Cardiac fibroblast (primary cell): ENCODE data around the gene HYAL2.
A peak's percentile ranks its signal among the peaks of the same experiment; 100 is the strongest.

Experiments
- DNase-seq, 2 donors: peaks; one replicate each; pipeline versions ENCODE4 v3.0.0 to v3.0.0-alpha.2; 2010; ENCODE audit warnings: low read depth in 2 of 2
- H3K4me3 ChIP-seq, 2 donors: replicated peaks in 1 of 2; 1 replicate in 1 of 2; 2 replicates in 1 of 2; pipeline ENCODE4 v1.5.1; 2011; ENCODE audit warnings: low read depth in 2 of 2, low read length in 2 of 2, mild to moderate bottlenecking in 2 of 2, moderate library complexity in 1 of 2
- CTCF ChIP-seq: IDR thresholded peaks from one replicate; pipeline ENCODE4 v1.5.1; 2011; ENCODE audit warnings: low read depth, mild to moderate bottlenecking, low read length, inconsistent platforms

HYAL2 gene

DNA sequence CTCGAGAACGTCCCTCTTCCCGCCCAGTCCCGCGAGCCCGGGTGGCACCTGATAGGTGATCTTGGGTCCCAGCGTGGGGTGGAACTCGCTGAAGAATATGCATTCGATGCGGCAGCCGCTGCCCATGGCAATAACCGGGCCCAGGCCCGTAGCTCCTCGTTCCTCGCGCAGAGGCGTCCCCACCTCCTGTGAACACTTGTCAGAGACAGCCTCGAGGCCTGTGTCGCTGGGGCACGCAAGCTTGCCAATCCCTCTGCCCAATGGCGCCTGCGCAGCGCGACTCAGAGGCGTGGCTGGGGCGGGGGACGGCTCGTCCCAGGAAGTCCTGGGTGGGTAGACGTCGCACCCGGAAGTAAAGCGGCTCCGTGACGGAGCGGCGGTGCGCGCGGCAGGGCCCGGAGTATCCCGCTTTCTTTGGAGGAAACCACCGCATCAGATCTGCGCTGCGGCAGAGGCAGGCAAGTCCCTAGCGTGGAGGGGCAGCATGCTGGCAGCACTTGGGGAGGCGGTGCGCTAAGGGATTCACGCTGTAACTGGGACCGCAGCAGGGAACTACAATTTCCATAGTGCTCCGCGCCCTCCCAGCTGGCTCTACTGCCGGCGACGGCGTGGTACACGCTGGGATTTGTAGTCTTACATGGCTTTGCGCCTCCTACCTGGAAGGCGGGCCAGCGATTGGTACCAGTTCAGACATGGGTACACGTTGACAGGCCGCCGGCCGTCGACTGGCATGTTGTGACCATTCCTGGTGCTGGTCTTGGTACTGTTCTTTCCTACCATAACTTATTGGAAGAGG lies 28.2 kb upstream of the HYAL2 start, which contains the start of the genes CYB561D2 and NPRL2:
CYB561D2 (plus strand) TSS at position 336 of the 796 bp plus-strand sequence. CDS start 572 bp downstream, outside the sequence.
NPRL2 (minus strand) TSS at position 249 of the 796 bp plus-strand sequence; CDS start at position 126, 123 bp downstream.
- peak within 1 kb of the TSS; percentile 80 to 98 for H3K4me3 ChIP-seq
- peak; percentile 92 to 93 for DNase-seq
- TF ChIP-seq CTCF: no peak

GRCh38 chr3:50350213-50350526 lies 27.6 kb upstream of the HYAL2 start:
- H3K4me3 ChIP-seq: peak overlapping the region; percentile 80 to 98
- DNase-seq: no peak
- no peak for TF ChIP-seq CTCF

DNA sequence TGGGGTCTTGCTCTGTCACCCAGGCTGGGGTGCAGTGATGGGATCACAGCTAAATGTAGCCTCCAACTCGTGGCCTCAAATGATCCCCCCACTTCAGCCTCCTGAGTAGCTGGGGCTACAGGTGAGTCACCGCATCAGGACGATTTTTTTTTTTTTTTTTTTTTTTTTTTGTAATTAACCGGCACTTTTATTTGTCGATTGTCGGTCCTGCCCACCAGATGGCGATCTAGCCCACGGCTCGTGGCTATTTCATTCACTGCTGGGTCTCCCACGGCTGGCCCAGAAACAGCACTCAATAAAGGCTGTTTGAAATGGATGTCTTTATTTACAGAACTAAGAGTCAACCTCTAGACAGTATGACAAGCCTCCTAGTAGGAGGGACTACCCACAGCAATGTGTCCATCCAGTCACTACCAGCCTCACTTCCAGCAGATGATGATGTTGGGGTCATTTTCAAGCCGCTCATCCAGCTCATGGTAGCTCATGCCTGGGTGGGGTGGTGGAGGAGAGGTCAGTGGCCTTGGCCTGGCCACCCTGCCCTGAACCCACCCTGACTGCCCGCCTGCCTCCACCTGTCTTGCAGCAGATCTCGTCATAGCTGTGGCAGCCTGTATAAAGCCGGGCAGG lies 24.8 kb upstream of the HYAL2 start:
- peak; percentile 63 for TF ChIP-seq CTCF
- DNase-seq: peak; percentile 80 to 83
- no peak overlapping the region for H3K4me3 ChIP-seq

GRCh38 chr3:50345586-50346234 lies 23.2 kb upstream of the HYAL2 start, which contains the start of gene ZMYND10:
ZMYND10 (minus strand) TSS chr3:50345732; CDS start chr3:50345579, 153 bp downstream.
- H3K4me3 ChIP-seq: peak within 1 kb of the TSS; percentile 46 to 52
- no peak for TF ChIP-seq CTCF
- DNase-seq: peak; percentile 58 to 64

GRCh38 chr3:50345008-50345407 lies 22.5 kb upstream of the HYAL2 start:
- peak overlapping the region in 1 of 2 donors; percentile 46 for H3K4me3 ChIP-seq
- no peak for TF ChIP-seq CTCF

GRCh38 chr3:50342813-50343633 lies 20.5 kb upstream of the HYAL2 start:
- no peak for DNase-seq
- TF ChIP-seq CTCF: no peak
- H3K4me3 ChIP-seq: no peak overlapping the region

More at GRCh38 chr3:50345008-50345407, 22.5 kb upstream of the HYAL2 start:
- DNase-seq: no peak
